GM18517 (cell line): ENCODE results near the gene SLC16A10.
"Not testable (repeated sequence)": the region's sequence is repeated elsewhere in the genome, so short reads cannot be mapped to it uniquely, and the experiment has no call there.

Source experiments
- ATAC-seq: cut with Tn5 transposase; IDR thresholded peaks from one replicate; pipeline ENCODE4 v1.9.1; 2021; ENCODE audit warnings: mild to moderate bottlenecking, moderate library complexity; ENCODE audit not compliant: unreplicated experiment

Gene SLC16A10

GRCh38 chr6:111080698-111081097, 6.6 kb upstream of the SLC16A10 start:
- ATAC-seq, result no peak

- ATAC-seq, result no peak
Observed at GRCh38 chr6:111086685-111087084, 618 bp upstream of the SLC16A10 start.

GRCh38 chr6:111087871-111088667, 766 bp downstream of the SLC16A10 start:
- ATAC-seq, result no peak

GRCh38 chr6:111088668-111089003, 1.3 kb downstream of the SLC16A10 start:
- ATAC-seq, result no peak

- no peak for ATAC-seq
Observed at GRCh38 chr6:111090766-111091165, 3.5 kb downstream of the SLC16A10 start.

GRCh38 chr6:111091987-111092386, 4.7 kb downstream of the SLC16A10 start:
- ATAC-seq, result no peak

GRCh38 chr6:111095488-111095887, 8.2 kb downstream of the SLC16A10 start:
- not testable (repeated sequence) for ATAC-seq

GRCh38 chr6:111096246-111096645, 8.9 kb downstream of the SLC16A10 start:
- no peak for ATAC-seq

GRCh38 chr6:111098597-111098996, 11.3 kb downstream of the SLC16A10 start:
- ATAC-seq, result no peak

- ATAC-seq, result no peak
Observed at GRCh38 chr6:111101987-111102386, 14.7 kb downstream of the SLC16A10 start.

GRCh38 chr6:111105578-111105977, 18.3 kb downstream of the SLC16A10 start:
- no peak for ATAC-seq

GRCh38 chr6:111107589-111107988, 20.3 kb downstream of the SLC16A10 start:
- no peak for ATAC-seq

- no peak for ATAC-seq
Observed at GRCh38 chr6:111110036-111110435, 22.7 kb downstream of the SLC16A10 start.

GRCh38 chr6:111113336-111114086, 26.2 kb downstream of the SLC16A10 start:
- ATAC-seq, result no peak

GRCh38 chr6:111114087-111114443, 26.8 kb downstream of the SLC16A10 start:
- no peak for ATAC-seq

GRCh38 chr6:111114482-111114881, 27.2 kb downstream of the SLC16A10 start:
- ATAC-seq, result no peak

- ATAC-seq, result no peak
Observed at GRCh38 chr6:111118826-111119225, 31.5 kb downstream of the SLC16A10 start.

- no peak for ATAC-seq
Observed at GRCh38 chr6:111119571-111120329, 32.4 kb downstream of the SLC16A10 start.

GRCh38 chr6:111121789-111122350, 34.6 kb downstream of the SLC16A10 start:
- ATAC-seq, result no peak

GRCh38 chr6:111122458-111123286, 35.4 kb downstream of the SLC16A10 start:
- no peak for ATAC-seq
